Keratinocyte (primary cell): ENCODE data around the gene TAPT1.

Source experiments
- CTCF ChIP-seq, 3 experiments: IDR thresholded peaks in 1 of 3; conservative IDR thresholded peaks in 1 of 3; optimal IDR thresholded peaks in 1 of 3; 2 replicates in 2 of 3; 3 replicates in 1 of 3; pipeline versions ENCODE3 to v1.5.1; 2011; ENCODE audit warnings: low read length in 3 of 3, mild to moderate bottlenecking in 3 of 3, moderate library complexity in 2 of 3, control low read depth in 1 of 3, inconsistent platforms in 1 of 3; ENCODE audit not compliant: insufficient read depth in 2 of 3; ENCODE audit errors: extremely low read depth in 1 of 3
- EZH2 ChIP-seq: IDR thresholded peaks from one replicate; pipeline ENCODE4 v1.6.1; 2012; ENCODE audit warnings: inconsistent platforms, mild to moderate bottlenecking, low read length, moderate library complexity

- TF ChIP-seq CTCF (optimal IDR thresholded peaks at IDR 0.05 in 1 of 3, IDR thresholded peaks at IDR 0.05 in 1 of 3, conservative IDR thresholded peaks at IDR 0.05 in 1 of 3; ENCODE audit: extremely low read depth in 1 of 3, insufficient read depth in 2 of 3, low read length in 3 of 3) = peak; percentile 28 to 41 (median 35)
- TF ChIP-seq EZH2 = no peak
Measured at GRCh38 chr4:16196482-16197393, 29.5 kb downstream of the TAPT1 start.
